Esophagus mucosa (tissue), 1 donor: ENCODE results near the gene LHFPL2. TPM values are rescaled to one million over a fixed set of nuclear protein-coding genes. Genes with fewer than 3 reads are reported as not detected.
"Not testable (repeated sequence)": the region's sequence is repeated elsewhere in the genome, so short reads cannot be mapped to it uniquely, and the experiment has no call there.

ENCODE experiments used
- ATAC-seq: fragments of 200-7000 bp; cut with Tn5 transposase; one replicate; pipeline ENCODE4 v1.9.1; 2020
- total RNA-seq: library from RNA; stranded (reverse); gene quantifications from one replicate; pipeline ENCODE4 v1.2.4, GENCODE V29; 2023
- donor health status: DM: yes; HTN: yes; CAD: no.

The LHFPL2 gene, protein sequence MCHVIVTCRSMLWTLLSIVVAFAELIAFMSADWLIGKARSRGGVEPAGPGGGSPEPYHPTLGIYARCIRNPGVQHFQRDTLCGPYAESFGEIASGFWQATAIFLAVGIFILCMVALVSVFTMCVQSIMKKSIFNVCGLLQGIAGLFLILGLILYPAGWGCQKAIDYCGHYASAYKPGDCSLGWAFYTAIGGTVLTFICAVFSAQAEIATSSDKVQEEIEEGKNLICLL
- 3.7 TPM for total RNA-seq

DNA sequence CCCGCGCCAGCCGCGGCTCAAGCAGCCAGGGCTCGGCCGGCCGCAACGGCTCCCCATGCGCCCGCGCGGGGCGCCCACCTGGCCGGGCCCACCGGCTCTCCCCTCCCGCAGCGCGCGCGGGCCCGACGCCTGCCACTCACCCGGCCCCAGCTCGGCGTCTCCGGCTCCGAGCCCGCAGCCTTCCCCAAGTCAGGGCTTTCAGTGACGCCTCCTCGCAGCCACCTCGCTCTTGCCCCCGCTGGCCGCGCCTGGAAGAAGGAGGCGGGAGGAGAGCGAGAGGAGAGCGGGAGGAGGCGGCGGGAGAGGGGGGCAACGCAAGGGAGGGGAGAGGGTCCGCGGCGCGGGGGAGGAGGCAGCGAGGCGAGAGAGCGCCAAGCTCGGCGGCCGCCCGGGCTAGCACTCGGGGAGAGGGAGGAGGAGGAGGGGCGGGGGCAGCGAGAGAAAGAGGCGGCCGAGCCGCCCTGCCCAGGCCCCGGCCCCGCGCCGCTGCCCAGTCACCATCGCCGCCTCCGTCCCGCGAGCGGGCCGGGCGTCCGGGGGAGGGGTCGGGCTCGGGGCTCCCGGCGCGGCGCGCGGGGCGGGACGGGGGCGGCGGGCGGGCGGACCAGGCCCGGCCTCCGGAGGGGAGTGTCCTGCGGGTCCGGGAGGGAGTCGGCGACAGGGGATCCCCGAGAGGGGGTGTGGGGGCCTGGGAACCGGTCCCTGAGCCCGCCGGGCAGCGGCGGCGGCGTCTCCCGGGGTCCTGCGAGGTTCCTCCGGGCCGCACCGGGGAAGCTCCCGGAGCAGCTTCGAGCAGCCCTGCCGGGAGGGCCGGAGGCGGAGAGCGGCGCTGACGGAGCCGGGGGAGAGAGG lies at the start of gene LHFPL2:
LHFPL2 (minus strand) TSS at position 414 of the 852 bp plus-strand sequence. CDS start 138,559 bp downstream, outside the sequence.
- peak; percentile 68 for ATAC-seq

DNA sequence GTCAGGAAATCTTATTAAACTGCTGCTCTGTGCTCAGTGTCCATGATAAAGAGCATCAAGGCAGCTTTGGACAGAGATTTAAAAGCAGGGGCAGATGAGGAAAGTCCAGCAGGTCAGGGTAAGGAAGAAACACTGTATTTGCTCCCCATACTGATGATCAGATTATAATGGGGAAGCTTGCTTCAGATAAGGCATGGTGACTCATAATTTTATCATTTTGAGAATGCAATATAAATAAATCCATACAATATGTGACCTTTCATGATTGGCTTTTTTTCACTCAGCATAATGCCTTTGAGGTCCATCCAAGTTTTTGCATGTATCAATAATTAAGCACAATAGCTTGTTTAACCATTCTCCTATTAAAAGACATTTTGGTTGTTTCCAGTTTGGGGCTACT lies 48.1 kb upstream of the LHFPL2 start:
- ATAC-seq = no peak

DNA sequence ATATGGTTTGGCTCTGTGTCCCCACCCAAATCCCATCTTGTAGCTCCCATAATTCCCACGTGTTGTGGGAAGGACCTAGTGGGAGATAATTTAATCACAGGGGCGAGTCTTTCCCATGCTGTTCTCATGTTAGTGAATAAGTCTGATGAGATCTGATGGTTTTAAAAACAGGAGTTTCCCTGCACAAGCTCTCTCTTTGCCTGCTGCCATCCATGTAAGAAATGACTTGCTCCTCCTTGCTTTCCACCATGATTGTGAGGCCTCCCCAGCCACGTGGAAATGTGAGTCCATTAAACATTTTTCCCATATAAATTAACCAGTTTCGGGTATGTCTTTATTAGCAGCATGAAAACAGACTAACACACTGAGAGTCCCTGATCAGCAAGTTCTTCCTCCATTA lies 47.5 kb upstream of the LHFPL2 start:
- ATAC-seq = not testable (repeated sequence)

DNA sequence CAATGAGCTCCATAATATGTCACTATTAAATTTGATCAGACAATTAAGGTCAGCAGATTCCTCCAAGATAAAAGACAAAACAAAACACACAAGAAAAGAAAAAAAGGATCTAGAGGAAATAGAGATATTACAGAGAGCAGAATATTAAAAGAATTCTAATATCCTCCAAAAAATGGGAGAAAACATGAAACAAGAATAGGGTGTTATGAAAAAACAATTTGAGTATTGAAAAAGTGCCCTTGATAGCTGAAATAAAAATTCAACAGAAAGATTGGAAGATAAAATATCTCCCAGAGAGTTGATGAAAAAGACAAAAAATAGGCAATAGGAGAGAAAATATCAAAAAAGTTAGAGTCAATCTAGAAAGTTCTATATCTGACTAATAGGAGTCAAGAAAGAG lies 44.8 kb upstream of the LHFPL2 start:
- no peak for ATAC-seq

DNA sequence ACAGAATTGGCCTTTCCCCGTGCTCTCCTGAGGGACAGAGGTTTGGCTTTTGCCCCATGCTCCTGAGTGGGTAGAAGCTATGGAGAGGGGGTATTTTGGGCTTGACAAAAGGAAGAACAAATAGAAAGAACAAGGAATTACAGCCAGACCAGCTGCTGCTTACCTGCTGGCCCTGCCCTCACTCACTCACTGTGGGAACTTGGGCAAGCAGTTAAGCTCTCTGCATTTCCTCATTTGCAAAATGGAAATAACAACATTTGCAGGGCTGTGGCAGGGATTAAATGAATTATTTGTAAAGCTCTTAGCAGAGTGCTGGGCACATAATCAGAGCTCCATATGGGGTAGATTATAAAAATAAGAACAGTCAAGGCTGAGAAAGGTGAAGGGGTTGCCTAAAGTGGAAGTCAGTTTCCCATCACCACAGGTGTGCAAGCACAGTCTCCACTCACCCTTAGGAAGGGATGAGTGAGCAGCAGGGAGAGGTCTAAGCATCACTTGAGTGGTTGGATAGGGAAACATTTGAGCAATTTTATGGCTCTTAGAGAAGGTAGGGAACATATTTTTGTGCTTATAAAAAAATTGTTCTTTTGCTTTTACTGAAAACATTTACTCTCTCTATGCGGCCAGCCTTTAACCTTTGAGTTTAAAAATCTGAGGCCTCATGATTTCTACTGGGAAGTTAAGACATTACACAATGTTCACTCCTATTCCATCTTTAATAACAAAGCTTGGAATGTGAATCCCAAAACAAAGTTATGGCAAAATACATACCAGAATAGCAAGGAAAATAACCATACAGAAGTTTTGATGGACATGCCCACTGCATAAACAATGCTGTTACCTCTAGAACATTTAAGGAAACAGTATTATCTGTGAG lies 42.8 kb upstream of the LHFPL2 start:
- peak; percentile 73 for ATAC-seq

DNA sequence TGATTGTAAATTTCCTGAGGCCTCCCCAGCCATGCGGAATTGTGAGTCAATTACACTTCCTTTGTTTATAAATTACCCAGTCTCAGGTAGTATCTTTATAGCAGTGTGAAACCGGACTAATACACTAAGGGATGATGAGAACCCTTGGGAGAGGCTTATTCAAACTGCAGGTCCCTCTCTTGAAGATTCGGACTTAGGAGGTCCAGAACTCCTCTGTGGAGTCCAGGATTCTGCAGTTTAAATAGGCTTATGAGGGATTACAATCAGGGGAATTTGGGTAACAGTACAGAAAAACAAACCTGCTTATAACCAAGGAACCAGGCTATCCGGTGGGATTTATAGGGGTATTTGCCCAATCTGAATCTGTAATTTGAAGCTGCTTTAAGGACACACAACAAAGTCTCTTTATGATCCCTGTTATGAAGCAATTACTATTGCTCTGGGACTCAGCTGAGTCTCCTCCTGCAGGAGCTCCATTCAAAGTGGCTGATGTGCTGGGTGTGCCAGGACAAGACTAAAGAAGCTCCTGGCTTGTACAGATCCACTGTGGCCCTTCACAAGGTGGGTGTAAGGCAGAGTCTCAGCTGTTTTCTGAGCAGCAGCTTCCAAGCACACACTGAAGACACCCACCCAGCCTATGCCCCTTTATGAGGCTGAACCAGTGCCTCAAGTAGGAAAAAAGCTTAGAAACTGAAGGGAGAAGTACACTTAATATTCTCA lies 41.8 kb upstream of the LHFPL2 start:
- peak; percentile 25 for ATAC-seq

DNA sequence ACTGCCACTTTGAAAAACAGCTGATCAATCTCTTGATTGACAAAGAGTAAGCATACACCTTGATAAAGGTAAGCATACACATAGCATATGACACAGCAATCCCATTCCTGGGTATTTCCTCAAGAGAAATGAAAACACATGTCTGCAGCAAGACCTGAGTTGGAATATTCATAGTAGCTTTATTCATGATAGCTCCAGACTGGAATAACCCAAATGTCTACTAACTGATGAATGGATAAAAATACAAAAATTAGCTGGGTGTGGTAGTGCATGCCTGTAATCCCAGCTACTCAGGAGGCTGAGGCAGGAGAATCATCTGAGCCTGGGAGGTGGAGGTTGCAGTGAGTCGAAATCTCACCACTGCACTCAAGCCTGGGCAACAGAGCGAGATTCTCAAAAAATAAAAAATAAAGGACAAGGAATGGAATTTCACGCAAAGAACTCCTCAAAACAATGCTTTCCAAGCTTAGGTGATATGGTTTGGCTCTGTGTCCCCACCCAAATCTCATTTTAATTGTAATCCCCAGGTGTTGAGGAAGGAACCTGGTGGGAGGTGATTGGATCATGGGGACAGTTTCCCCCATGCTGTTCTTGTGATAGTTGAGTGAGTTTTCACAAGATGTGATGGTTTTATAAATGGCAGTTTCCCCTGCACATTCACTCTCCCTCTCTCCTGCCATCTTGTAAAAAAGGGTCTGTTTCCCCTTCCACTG lies 41.1 kb upstream of the LHFPL2 start:
- ATAC-seq = no peak

DNA sequence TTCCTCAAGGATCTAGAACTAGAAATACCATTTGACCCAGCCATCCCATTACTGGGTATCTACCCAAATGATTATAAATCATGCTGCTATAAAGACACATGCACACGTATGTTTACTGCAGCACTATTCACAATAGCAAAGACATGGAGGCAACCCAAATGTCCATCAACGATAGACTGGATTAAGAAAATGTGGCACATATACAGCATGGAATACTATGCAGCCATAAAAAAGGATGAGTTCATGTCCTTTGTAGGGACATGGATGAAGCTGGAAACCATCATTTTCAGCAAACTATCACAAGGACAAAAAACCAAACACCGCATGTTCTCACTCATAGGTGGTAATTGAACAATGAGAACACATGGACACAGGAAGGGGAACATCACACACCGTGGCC lies 38.9 kb upstream of the LHFPL2 start:
- not testable (repeated sequence) for ATAC-seq

DNA sequence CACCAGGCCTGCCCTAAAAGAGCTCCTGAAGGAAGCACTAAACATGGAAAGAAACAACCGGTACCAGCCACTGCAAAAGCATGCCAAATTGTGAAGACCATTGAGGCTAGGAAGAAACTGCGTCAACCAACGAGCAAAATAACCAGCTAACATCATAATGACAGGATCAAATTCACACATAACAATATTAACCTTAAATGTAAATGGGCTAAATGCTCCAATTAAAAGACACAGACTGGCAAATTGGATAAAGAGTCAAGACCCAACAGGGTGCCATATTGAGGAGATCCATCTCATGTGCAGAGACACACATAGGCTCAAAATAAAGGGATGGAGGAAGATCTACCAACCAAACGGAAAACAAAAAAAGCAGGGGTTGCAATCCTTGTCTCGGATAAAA lies 35.3 kb upstream of the LHFPL2 start:
- not testable (repeated sequence) for ATAC-seq

DNA sequence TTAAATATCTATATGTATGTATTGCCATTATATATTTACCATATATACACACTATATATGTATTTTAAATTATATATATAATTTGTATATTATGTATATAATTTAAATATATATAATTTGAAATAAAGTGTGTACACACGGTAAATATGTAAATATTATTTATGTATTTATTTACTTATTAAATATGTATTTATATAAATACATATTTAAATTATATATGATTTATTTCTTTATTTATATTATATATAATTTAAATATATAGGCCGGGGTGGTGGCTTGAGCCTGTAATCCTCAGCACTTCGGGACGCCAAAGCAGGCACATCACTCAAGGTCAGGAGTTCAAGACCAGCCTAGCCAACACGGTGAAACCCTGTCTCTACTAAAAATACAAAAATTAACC lies 31.3 kb upstream of the LHFPL2 start:
- no peak for ATAC-seq

DNA sequence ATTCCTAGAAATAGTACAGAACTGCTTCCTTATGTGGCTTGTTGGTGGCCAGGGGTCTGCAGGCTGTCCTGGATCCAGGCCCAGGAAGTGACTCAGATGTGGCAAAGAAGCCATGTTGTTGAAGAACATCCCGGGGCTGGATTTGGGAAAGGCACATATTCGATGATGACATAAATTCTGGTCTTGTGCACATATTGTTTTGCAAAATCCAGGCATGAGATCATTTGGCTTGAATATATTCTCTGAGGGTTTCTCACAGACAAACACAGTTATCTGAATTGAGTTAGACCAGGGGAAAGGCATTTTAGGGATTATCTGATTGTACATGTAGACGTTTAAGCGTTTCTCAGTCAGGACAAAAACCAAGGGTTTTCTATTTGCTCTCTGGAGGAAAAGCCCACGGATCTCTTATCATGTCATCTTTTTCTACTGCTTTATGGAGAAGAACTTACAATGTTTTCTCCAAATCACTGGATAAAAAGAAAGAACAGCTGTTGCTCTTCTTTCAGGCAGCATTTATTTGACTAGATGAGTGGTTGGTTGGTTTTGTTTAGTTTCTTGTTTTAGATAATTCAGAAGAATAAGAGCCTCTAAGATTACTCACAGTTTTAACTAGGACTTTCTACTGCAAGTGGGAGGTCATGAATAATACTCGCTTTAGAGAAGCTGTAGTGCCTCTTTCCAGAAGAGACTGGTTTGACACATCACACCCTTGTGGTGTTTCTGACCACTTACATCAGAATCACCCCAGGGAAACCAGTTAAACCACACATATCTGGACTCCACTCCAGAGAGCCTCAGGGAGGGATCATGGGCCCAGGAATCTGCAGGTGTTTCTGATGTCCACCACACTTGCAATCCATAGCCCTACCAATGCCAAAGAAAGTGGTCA lies 29.5 kb upstream of the LHFPL2 start:
- ATAC-seq = peak; percentile 96

DNA sequence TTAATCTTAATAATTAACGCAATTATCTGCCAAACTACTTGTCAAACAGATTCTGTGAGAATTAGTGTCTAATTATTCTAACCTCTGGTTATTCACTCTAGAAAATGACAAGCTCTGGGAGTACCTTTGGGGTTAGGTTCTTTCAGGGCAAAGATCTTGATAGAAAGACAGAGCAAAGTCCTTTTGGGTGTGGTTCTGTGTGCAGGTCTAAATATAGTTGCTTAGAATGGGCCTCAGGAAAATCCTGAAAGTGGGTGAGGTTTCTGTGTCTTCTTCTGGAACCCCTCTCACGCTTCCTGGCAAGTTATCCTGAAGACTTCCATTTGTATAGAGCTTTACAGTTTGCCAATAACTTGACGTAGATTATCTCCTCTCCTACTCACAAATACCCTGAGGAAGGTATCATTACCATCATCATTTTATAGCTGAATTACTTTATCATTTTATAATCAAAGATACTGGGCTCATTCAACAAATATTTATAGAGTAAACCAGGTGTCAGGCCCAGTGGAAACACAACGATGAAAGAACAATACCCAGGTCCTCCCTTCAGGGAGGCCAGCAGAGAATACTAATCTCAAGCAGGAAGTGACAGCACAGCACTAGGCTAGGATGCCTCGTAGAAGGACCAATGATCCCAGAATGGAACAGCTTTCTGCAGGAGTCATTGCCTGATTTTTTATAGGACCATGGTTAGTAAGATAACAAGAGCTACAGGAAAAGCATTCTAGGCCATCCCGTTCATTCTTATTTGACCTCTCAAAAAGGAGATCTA lies 27.6 kb upstream of the LHFPL2 start:
- no peak for ATAC-seq

DNA sequence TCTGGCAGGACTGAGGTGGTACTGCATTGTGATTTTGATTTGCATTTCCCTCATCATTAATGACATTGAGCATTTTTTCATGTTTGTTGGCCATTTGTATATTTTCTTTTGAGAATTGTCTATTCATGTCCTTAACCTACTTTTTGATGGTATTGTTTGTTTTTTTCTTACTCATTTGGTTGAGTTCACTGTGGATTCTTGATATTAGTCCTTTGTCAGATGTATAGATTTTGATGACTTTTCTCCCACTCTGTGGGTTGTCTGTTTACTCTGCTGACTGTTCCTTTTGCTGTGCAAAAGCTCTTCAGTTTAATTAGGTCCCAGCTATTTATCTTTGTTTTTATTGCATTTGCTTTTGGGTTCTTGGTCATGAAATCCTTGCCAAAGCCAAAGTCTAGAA lies 25.3 kb upstream of the LHFPL2 start:
- not testable (repeated sequence) for ATAC-seq

DNA sequence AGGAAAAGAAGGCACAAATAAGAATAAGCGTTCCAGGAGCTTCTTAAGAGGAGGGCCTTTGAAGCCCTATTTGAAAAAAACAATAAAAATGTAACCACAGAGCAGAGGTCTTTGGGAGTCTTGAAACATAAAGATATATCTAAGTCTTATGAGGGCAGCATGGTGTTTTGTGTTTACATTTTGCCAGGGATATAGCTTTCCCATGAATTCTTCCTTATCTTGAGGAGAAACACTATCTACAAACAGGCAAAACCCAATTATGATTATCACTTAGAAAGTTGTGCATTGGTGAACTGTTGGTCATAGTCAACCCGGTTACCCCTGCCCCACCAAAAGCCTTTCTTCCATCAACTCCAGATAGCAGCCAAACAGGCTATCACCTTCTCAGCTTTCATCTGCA lies 23.6 kb upstream of the LHFPL2 start:
- ATAC-seq = no peak

DNA sequence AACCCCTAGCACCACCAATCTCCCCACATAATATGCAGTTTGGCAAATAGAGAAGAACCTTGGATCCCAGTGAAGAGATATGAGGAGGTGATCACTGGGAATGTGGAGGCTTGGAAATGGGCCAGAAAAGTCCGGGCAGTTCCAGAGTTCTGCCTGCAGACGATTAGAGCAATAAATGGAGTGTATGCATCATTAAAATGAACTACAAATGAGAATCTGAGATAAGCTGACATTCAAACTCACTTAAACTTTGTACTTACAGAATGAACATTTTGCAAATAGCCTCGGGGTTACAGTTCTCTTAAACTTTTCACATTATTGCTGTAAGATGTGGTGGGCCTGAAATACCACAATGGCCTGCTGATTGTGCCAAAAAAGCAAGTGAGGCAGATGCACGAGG lies 23.0 kb upstream of the LHFPL2 start:
- no peak for ATAC-seq

DNA sequence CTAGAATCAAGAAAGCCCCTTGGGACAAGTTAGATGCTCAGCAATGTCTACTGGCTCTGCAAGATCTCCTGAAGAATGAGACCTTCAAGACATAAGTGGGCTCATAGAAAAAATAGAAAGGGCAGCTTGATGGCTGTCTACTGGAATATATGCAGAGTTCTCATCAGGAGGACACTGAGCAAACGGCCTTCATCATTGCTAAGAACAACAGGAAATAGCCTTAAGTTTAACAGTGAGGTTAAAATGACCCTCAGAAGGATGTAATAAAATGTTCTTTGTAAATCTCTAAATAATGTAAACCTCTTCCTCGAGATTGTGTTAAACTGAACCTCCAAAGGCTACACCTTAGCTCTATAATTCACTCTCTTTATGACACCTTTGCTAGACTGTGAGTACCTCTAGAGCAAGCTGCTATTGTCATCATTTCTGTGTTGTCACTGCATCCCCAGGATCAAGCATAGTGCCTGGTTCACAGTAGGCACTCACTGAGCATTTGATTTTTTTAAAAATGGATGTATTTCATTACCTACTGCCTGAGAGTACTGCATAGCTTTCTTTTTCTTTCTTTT lies 22.2 kb upstream of the LHFPL2 start:
- no peak for ATAC-seq

DNA sequence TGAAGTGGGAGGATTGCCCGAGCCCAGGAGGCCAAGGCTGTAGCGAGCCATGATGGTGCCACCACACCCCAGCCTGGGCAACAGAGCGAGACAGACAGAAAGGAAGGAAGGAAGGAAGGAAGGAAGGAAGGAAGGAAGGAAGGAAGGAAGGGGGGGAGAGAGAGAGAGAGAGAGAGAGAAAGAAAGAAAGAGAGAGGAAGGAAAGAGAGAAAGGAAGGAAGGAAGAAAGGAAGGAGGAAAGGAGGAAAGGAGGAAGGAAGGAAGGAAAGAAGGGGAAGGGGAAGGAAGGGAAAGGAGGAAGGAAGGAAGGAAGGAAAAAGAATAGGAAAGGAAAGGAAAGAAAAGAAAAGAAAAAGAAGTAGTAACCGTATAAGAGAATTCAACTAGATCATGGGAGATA lies 20.8 kb upstream of the LHFPL2 start:
- no peak for ATAC-seq

DNA sequence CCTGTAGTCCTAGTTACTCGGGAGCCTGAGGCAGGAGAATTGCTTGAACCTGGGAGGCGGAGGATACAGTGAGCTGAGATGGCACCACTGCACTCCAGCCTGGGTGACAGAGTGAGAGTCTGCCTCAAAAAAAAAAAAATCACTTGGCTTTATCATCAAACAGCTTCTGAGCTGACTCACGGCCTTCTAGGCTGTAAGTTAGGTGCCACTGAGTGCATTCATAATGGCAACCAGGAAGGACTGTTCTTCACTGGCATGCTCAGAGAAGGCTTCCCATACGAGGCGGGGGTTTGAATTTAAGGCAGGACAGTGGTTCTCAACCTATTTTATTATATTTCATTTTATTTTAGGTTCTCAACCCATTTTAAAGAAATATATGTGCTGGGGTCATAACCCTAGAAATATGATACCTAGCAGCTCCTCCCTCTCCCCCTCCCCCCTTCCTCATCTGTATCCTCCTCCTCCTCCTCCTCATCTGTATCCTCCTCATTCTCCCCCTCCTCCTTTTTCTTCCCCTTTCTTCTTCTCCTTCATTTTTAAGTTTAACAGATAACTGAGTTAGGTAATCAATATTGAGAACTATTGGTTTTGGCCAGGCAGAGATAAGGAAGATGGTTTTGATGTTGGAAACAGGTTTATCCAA lies 19.0 kb upstream of the LHFPL2 start:
- no peak for ATAC-seq

DNA sequence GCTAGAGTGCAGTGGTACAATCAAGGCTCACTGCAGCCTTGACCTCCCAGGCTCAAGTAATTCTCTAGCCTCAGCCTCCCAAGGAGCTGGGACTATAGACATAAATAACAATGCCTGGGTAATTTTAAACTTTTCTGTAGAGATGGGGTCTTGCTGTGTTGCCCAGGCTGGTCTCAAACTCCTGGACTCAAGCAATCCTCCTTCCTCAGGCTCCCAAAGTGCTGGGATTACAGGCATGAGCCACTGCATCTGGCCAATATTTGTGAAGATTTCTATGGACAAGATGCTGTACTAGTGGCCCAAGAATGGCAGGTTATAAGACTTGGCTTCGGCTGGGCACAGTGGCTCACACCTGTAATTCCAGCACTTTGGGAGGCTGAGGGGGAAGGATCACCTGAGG lies 18.4 kb upstream of the LHFPL2 start:
- ATAC-seq = not testable (repeated sequence)
